Neutrophil (primary cell): ENCODE measurements around the gene EFCAB13.

Experiments used
- H3K27ac ChIP-seq: fragments of 200-600 bp; sonication (generic); 2 replicates; pipeline ENCODE4 v1.5.1; 2016; ENCODE audit warnings: mild to moderate bottlenecking, moderate library complexity
- H3K27me3 ChIP-seq: fragments of 200-600 bp; sonication (generic); 2 replicates; pipeline ENCODE4 v1.6.0; 2016; ENCODE audit warnings: mild to moderate bottlenecking
- H3K36me3 ChIP-seq: fragments of 200-600 bp; sonication (generic); 2 replicates; pipeline ENCODE4 v1.5.1; 2017
- H3K4me1 ChIP-seq, 2 experiments: fragments of 200-600 bp in 1 of 2; sonication (generic) in 1 of 2; 1 replicate in 1 of 2; 2 replicates in 1 of 2; pipeline versions ENCODE4 v1.5.1 to v1.6.1; 2013 to 2016; ENCODE audit warnings: low read depth in 1 of 2, low read length in 1 of 2, mild to moderate bottlenecking in 1 of 2, moderate library complexity in 1 of 2; ENCODE audit not compliant: control insufficient read depth in 1 of 2, insufficient read depth in 1 of 2
- H3K4me3 ChIP-seq, 2 experiments: fragments of 200-600 bp in 1 of 2; sonication (generic) in 1 of 2; 1 replicate in 1 of 2; 2 replicates in 1 of 2; pipeline ENCODE4 v1.5.1; 2013 to 2016; ENCODE audit warnings: low read depth in 1 of 2, low read length in 1 of 2, mild to moderate bottlenecking in 1 of 2, moderate library complexity in 1 of 2
- H3K9me3 ChIP-seq: fragments of 200-600 bp; sonication (generic); 2 replicates; pipeline ENCODE4 v1.5.1; 2016
- TF ChIP-seq, protein P1 (sequence below): fragments of 200-600 bp; sonication (generic); IDR thresholded peaks from 2 replicates; pipeline ENCODE4 v1.5.1; 2016; ENCODE audit warnings: antibody characterized with exemption

The EFCAB13 gene

DNA sequence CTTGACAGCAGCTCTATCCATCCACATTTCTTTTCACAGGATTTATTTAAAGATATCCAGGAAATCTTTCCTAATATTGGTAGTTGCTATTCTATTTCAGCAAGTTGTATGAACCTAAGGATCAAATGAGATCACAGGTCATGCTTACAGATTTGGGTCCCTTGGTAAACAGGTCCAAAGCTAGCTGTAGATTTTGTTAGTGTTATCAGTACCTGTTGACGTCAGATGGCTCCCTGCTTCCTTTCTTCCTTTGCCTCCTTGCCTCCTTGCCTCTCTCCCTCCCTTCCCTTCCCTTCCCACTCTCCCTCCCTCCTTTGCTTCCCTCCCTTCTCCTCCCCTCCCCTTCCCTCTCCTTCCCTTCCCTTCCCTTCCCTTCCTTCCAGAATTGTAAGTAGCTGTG is 76.6 kb downstream of the EFCAB13 start:
- TF ChIP-seq, protein P1, sequence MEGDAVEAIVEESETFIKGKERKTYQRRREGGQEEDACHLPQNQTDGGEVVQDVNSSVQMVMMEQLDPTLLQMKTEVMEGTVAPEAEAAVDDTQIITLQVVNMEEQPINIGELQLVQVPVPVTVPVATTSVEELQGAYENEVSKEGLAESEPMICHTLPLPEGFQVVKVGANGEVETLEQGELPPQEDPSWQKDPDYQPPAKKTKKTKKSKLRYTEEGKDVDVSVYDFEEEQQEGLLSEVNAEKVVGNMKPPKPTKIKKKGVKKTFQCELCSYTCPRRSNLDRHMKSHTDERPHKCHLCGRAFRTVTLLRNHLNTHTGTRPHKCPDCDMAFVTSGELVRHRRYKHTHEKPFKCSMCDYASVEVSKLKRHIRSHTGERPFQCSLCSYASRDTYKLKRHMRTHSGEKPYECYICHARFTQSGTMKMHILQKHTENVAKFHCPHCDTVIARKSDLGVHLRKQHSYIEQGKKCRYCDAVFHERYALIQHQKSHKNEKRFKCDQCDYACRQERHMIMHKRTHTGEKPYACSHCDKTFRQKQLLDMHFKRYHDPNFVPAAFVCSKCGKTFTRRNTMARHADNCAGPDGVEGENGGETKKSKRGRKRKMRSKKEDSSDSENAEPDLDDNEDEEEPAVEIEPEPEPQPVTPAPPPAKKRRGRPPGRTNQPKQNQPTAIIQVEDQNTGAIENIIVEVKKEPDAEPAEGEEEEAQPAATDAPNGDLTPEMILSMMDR: no peak

DNA sequence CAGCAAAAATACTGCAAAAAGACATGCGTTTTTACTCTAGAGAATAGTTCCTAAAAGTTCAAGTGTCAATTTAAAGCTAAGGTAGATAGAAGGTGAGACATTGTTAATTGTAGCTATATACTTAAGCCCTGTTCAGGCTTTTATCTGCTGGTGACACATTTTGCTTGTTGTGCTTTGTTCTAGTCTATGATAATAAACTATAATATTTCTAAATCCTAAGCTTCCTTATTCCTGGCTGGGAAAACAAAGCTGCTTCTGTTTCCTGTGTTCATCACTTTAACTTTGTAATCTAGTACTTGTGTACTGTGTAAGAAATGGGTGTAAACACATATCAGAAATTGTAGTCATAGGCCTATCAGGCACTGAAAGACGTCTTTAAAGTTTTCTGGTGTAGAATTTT is 77.3 kb downstream of the EFCAB13 start:
- H3K4me1 ChIP-seq: no peaks in the 10 kb centered on the region
- H3K36me3 ChIP-seq: no peaks in the 10 kb centered on the region
- H3K4me3 ChIP-seq: no peak overlapping the region
- no peaks in the 10 kb centered on the region for H3K27me3 ChIP-seq
- no peak overlapping the region for H3K27ac ChIP-seq
- TF ChIP-seq, protein P1: no peak
- no peaks in the 10 kb centered on the region for H3K9me3 ChIP-seq

More for the DNA sequence above, 76.6 kb downstream of the EFCAB13 start:
- Histone ChIP-seq H3K36me3 (no peaks in the 10 kb centered on the region), H3K27me3 (no peaks in the 10 kb centered on the region), H3K9me3 (no peaks in the 10 kb centered on the region), H3K4me3 (no peak overlapping the region), H3K27ac (no peak overlapping the region), H3K4me1 (no peaks in the 10 kb centered on the region)

DNA sequence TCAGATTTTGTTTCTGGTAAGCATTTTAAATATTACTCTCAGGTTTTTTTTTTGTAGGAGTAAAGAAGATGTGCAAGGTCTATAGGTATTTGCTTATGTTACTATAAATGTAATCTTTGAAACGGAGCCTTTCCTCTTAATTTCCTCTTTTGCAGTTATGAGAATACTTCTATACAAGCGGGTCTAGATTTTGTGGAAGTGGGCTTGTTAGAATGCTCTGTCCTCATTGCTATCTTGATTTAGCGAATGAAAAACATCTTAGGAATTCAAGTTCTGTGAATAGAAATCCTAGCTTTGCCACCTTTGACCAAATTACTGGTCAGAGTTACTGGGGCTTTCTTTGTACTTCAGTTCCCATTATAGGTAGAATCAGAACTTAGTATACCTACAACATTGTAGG is 80.3 kb downstream of the EFCAB13 start:
- no peaks in the 10 kb centered on the region for H3K36me3 ChIP-seq
- no peak overlapping the region for H3K27ac ChIP-seq
- no peak overlapping the region for H3K4me3 ChIP-seq
- H3K9me3 ChIP-seq: no peaks in the 10 kb centered on the region
- no peaks in the 10 kb centered on the region for H3K27me3 ChIP-seq
- no peaks in the 10 kb centered on the region for H3K4me1 ChIP-seq
- TF ChIP-seq, protein P1: no peak

DNA sequence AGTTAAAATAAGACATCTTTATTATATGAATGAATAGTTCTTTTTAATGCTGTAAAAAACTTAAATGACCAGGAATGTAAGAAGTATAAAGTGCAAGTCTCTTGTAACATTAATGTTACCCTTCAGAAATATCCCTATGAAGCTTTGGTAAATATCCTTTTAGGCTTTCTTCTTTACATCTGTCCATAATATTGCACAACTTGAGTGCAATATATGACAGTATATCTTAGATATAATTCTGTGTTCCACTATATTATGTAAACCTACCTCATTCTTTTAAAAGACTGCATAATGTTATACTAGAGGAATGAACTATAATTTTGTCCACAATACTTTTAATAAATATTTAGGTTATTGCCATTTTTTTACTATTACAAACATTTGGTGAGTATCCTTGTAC is 81.1 kb downstream of the EFCAB13 start:
- Histone ChIP-seq H3K4me1 (no peaks in the 10 kb centered on the region), H3K4me3 (no peak overlapping the region), H3K9me3 (no peaks in the 10 kb centered on the region), H3K27ac (no peak overlapping the region), H3K36me3 (no peaks in the 10 kb centered on the region), H3K27me3 (no peaks in the 10 kb centered on the region)
- TF ChIP-seq, protein P1: no peak

DNA sequence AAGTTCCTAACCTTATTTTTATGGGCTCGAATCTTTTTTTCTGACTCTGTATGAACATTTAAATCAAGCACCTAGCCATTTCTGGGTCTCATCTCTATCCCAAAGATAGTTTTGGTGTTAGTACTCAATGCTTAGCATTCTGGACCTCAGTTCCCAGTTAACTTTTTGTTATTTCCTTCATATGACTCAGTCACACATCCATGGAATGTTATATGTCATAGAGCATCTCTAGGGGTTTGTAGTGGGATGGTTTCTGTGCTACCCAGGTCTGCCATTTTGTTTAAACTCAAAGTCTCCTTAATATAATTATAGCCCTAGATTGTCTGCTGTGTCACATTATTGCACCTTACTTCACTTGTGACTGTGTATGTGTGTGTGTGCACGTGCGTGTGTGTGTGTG is 90.1 kb downstream of the EFCAB13 start:
- H3K27ac ChIP-seq: no peak overlapping the region
- no peak overlapping the region for H3K4me3 ChIP-seq
- TF ChIP-seq, protein P1: no peak

DNA sequence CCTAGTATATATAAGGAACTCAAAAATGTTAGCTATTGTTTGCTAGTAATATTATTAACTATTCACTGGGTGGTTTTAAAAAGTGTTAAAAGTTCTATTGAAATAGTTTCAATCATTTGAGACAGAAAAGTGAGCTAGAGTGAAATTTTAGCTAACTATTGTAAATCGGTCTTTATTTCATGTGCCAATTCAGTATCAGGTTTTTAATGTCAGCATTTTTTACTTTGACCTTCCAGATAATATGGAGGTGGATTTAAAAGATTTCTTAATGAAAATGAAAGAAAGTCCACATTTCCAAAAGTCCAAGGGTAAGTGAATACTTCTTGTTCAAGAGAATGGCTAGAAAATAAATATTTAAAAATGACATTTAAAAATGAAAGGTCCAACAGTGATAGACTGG is 90.9 kb downstream of the EFCAB13 start:
- Histone ChIP-seq H3K36me3 (no peaks in the 10 kb centered on the region), H3K9me3 (no peaks in the 10 kb centered on the region), H3K27ac (no peak overlapping the region), H3K27me3 (no peaks in the 10 kb centered on the region), H3K4me1 (no peaks in the 10 kb centered on the region), H3K4me3 (no peak overlapping the region)
- TF ChIP-seq, protein P1: no peak

More for the DNA sequence above, 90.1 kb downstream of the EFCAB13 start:
- Histone ChIP-seq H3K4me1 (no peaks in the 10 kb centered on the region), H3K36me3 (no peaks in the 10 kb centered on the region), H3K9me3 (no peaks in the 10 kb centered on the region), H3K27me3 (no peaks in the 10 kb centered on the region)
